ENCODE measurements around the gene ADGRA1.

Gene ADGRA1

GRCh38 chr10:133154996-133155778 lies 67.5 kb downstream of the ADGRA1 start:
- no peak overlapping the region for H3K4me3 ChIP-seq (ENCODE audit: low read length, poor library complexity, severe bottlenecking)
- no peak overlapping the region for H3K4me2 ChIP-seq (ENCODE audit: low read depth, low read length, poor library complexity, severe bottlenecking)
- no peak overlapping the region for H3K9ac ChIP-seq (ENCODE audit: low read depth, low read length, poor library complexity, severe bottlenecking)
- H3K4me1 ChIP-seq (ENCODE audit: insufficient read depth, low read length, poor library complexity, severe bottlenecking): no peaks in the 10 kb centered on the region
- TF ChIP-seq, protein P1, sequence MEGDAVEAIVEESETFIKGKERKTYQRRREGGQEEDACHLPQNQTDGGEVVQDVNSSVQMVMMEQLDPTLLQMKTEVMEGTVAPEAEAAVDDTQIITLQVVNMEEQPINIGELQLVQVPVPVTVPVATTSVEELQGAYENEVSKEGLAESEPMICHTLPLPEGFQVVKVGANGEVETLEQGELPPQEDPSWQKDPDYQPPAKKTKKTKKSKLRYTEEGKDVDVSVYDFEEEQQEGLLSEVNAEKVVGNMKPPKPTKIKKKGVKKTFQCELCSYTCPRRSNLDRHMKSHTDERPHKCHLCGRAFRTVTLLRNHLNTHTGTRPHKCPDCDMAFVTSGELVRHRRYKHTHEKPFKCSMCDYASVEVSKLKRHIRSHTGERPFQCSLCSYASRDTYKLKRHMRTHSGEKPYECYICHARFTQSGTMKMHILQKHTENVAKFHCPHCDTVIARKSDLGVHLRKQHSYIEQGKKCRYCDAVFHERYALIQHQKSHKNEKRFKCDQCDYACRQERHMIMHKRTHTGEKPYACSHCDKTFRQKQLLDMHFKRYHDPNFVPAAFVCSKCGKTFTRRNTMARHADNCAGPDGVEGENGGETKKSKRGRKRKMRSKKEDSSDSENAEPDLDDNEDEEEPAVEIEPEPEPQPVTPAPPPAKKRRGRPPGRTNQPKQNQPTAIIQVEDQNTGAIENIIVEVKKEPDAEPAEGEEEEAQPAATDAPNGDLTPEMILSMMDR (conservative IDR thresholded peaks at IDR 0.05; ENCODE audit: low read length): no peak
- no peak for TF ChIP-seq EZH2phosphoT487 (IDR thresholded peaks at IDR 0.05; ENCODE audit: borderline replicate concordance)
- 0 out of 2 replicates have a peak, but pooled peaks cover 6% of the 10 kb centered on the region for H3K9me3 ChIP-seq (ENCODE audit: insufficient read depth, low read depth, low read length)
- no peaks in the 10 kb centered on the region for H3K9me2 ChIP-seq (replicated peaks; ENCODE audit: low read depth, low read length)
- H3K36me3 ChIP-seq (ENCODE audit: insufficient read depth, low read length): no peaks in the 10 kb centered on the region
- no peaks in the 10 kb centered on the region for H3K27me3 ChIP-seq (ENCODE audit: insufficient read depth, low read length, poor library complexity, severe bottlenecking)
- no peaks in the 10 kb centered on the region for H4K20me1 ChIP-seq (ENCODE audit: insufficient read depth, low read length, poor library complexity, severe bottlenecking)
- H3F3A ChIP-seq (ENCODE audit: low read depth): no peaks in the 10 kb centered on the region
- no peak overlapping the region for H2AFZ ChIP-seq (ENCODE audit: low read length)
- no peaks in the 10 kb centered on the region for H3K79me2 ChIP-seq (ENCODE audit: insufficient read depth, low read length)

- Histone ChIP-seq H4K20me1 (ENCODE audit: insufficient read depth, low read length, poor library complexity, severe bottlenecking) (no peaks in the 10 kb centered on the region), H3F3A (ENCODE audit: low read depth) (no peaks in the 10 kb centered on the region), H3K79me2 (ENCODE audit: insufficient read depth, low read length) (no peaks in the 10 kb centered on the region), H3K9ac (ENCODE audit: low read depth, low read length, poor library complexity, severe bottlenecking) (no peak overlapping the region), H3K4me3 (ENCODE audit: low read length, poor library complexity, severe bottlenecking) (no peak overlapping the region), H3K4me1 (ENCODE audit: insufficient read depth, low read length, poor library complexity, severe bottlenecking) (no peaks in the 10 kb centered on the region), H3K9me2 (replicated peaks; ENCODE audit: low read depth, low read length) (no peaks in the 10 kb centered on the region), H3K27me3 (ENCODE audit: insufficient read depth, low read length, poor library complexity, severe bottlenecking) (no peaks in the 10 kb centered on the region), H3K4me2 (ENCODE audit: low read depth, low read length, poor library complexity, severe bottlenecking) (no peak overlapping the region), H3K9me3 (ENCODE audit: insufficient read depth, low read depth, low read length) (no peaks in the 10 kb centered on the region; the same call in 1 of the 2 replicates), H2AFZ (ENCODE audit: low read length) (no peak overlapping the region), H3K36me3 (ENCODE audit: insufficient read depth, low read length) (no peaks in the 10 kb centered on the region)
- TF ChIP-seq, protein P1 (conservative IDR thresholded peaks at IDR 0.05; ENCODE audit: low read length): no peak
- TF ChIP-seq EZH2phosphoT487 (IDR thresholded peaks at IDR 0.05; ENCODE audit: borderline replicate concordance): no peak
Observed at GRCh38 chr10:133156674-133157579, 69.2 kb downstream of the ADGRA1 start.

GRCh38 chr10:133157662-133158436 lies 70.1 kb downstream of the ADGRA1 start:
- Histone ChIP-seq H3K36me3 (ENCODE audit: insufficient read depth, low read length) (no peaks in the 10 kb centered on the region), H3K9me2 (replicated peaks; ENCODE audit: low read depth, low read length) (no peaks in the 10 kb centered on the region), H3K27me3 (ENCODE audit: insufficient read depth, low read length, poor library complexity, severe bottlenecking) (no peaks in the 10 kb centered on the region), H4K20me1 (ENCODE audit: insufficient read depth, low read length, poor library complexity, severe bottlenecking) (no peaks in the 10 kb centered on the region), H3F3A (ENCODE audit: low read depth) (no peaks in the 10 kb centered on the region), H3K9me3 (ENCODE audit: insufficient read depth, low read depth, low read length) (peaks cover 7% of the 10 kb centered on the region; the same call in 1 of the 2 replicates), H2AFZ (ENCODE audit: low read length) (no peak overlapping the region), H3K4me1 (ENCODE audit: insufficient read depth, low read length, poor library complexity, severe bottlenecking) (no peaks in the 10 kb centered on the region), H3K9ac (ENCODE audit: low read depth, low read length, poor library complexity, severe bottlenecking) (no peak overlapping the region), H3K4me3 (ENCODE audit: low read length, poor library complexity, severe bottlenecking) (no peak overlapping the region), H3K4me2 (ENCODE audit: low read depth, low read length, poor library complexity, severe bottlenecking) (no peak overlapping the region), H3K79me2 (ENCODE audit: insufficient read depth, low read length) (no peaks in the 10 kb centered on the region)
- TF ChIP-seq, protein P1 (conservative IDR thresholded peaks at IDR 0.05; ENCODE audit: low read length): no peak
- TF ChIP-seq EZH2phosphoT487 (IDR thresholded peaks at IDR 0.05; ENCODE audit: borderline replicate concordance): no peak
